Measurements from ENCODE around the gene SIL1.
"Not testable (repeated sequence)": the region's sequence is repeated elsewhere in the genome, so short reads cannot be mapped to it uniquely, and the experiment has no call there.

SIL1 gene

DNA sequence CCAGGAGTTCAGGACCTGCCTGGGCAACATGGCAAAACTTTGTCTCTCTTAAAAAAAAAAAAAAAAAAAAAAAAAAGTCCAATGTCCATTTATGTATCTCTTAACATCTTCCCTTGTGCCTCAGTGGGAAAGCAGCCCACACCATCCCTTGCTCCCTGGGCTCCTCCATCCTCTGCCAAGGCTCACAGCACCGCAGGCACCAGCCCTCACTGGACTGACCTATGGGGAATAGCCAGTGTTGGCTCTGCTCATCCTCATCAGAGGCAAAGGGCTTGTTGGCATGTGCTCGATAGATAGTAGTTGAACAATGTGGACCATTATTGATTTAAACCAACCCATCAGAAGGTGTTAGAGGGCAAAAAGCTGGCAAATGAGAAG, 261.2 kb downstream of the SIL1 start:
- no peak for ATAC-seq

DNA sequence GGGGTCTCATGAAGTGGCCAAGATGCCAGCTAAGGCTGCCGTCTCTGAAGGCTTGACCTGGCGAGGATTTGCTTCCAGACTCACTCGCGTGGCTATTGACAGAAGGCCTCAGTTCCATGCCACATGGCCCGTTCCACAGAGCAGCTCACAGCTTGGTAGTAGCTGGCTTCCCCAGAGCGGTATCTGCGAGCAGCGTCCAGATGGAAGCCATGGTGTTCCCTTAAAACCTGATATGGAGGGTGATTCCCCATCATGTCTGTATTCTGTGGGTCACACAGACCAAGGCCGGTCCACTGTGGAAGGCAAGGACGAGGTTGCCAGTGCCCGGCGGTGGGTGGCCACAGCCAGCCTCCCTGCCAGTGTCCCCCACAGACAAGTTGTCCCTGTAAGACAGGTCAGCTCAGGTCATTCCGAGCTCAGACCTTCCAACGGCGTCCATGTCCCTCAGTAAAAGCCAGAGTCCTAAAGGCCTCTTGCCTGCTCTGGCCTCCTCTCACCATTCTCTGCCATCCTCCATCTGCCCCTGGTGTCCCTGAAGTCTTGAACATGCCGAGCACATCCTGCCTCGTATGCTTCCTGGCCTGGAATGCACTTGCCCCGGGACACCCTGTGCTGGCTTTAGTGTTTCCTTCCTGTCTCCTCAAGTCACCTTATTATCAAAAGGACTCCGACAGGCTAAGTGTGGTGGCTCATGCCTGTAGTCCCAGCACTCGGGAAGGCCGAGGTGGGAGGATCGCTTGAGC, 261.8 kb downstream of the SIL1 start:
- no peak for ATAC-seq

GRCh38 chr5:138935466-138935865, 262.7 kb downstream of the SIL1 start:
- no peak for ATAC-seq

- ATAC-seq: no peak
Measured at GRCh38 chr5:138934971-138935370, 263.2 kb downstream of the SIL1 start.

- ATAC-seq: no peak
Measured at GRCh38 chr5:138933522-138934290, 264.5 kb downstream of the SIL1 start.

DNA sequence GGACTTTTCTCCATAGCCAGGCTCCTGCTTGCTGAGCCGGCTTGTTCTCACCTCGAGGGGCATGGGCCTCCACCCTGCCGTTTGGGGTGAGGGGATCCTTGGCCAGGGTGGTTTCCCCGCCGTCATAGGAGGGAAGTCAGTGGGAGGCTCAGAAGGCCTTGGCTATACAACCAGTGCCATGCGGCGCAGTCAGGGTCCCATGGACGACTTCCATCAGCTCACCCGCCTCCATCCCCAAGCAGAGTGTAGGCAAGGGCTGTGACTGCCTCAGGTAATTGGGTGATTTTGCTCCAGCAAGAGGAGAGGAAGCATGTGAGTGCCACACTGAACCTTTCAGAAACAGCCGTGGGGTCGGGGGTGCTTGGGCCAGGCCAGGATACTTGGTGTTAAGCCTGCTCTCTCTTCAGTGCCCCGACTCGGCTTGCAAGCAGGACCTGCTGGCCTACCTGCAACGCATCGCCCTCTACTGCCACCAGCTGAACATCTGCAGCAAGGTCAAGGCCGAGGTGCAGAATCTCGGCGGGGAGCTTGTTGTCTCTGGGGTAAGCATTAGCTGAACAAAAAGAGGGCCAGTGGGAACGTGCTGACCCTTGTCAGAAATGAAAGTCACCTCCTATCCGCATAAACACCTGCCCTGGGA, 265.9 kb downstream of the SIL1 start:
- no peak for ATAC-seq

- ATAC-seq: no peak
Measured at GRCh38 chr5:138930371-138931097, 267.6 kb downstream of the SIL1 start.

DNA sequence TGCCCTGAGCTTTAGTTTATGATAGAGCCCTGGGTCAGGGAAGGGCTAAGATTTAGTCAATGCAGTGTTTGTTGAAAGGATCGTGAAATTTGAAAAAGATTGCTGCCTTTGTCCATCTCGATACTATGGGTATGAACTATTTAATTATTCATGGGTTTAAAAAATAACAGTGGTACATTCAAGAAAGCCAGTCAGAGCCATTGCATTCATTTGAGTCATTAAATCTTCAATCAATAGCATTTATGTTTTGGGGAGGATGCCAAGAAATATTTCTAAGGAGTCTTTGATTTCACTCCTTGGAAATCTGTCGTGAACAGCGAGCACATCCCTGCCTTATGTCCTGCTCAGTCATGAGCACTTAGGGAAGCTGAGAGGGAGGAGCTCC, 268.6 kb downstream of the SIL1 start:
- no peak for ATAC-seq

DNA sequence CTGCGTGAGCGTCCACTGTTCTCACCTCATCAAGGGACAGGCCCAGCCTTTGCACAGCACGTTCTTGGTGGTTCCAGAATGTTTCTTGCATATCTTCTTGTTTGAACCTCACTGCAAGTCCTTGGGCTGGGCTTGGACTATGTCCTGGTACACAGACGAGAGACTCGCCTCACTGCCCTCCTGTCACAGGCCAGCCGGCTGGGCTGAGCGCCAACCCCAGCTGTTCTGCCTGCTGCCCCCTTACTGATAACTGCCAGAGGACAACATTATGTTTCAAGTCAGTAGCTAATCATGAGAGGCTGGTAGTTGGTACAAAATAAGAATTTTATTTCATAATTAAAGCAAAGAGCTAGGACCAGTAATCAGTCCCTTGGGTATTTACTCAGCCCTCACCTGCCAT, 270.2 kb downstream of the SIL1 start:
- no peak for ATAC-seq

GRCh38 chr5:138927544-138927943, 270.6 kb downstream of the SIL1 start:
- no peak for ATAC-seq

DNA sequence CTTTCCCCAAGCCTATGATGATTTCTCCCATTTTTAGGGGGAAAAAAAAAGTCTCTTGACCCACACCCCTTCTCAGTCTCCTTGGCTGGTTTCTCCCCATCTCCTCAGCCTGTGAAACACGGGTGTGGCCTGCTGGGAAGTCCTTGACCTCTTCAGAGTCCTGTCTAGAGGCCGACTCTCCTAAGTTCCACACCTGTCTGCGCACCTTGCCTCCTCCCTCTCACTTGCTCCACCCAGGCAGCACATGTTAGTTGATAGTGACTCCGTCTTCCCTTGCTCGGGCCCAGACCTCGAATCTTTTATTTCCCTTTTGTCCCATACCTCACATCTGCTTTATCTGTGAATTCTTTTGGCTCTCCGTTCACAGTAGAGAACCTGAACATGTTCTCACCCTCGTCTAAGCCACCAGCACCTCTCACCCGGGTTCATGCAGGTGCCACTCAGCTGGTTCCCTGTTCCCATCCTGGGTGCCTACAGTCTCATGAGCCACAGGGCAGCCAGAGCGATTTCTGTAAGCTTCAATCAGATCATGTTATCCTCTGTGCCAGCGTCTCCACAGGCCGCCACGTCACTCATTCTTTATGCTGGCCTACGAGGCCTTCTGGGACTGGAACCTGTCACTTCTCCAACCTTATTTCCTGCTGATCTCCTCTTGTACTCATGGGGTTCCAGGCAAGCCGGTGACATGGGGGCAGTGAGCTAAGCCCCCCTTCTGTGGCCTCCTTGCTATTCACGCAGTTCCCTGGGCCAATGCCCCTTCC, 271.3 kb downstream of the SIL1 start:
- no peak for ATAC-seq

DNA sequence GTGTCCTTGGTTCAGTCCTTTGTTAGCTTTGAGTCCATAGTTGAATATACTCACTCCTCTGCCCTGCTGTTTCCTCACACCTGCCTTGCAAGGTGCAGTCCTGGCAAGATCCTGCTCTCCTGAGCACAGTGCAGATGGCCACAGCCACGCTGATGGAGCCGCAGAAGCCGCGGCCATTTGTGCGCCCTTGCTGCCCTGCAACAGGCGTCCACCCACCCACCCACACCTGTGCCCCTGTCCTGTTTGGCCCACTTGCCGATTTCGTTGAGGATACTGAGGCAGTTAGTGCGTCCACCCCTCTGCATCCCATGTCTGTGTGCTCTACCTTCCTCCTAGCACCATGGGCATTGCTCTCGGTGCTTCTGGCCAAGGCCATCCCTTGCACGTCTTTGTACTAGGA, 271.9 kb downstream of the SIL1 start:
- ATAC-seq: no peak

DNA sequence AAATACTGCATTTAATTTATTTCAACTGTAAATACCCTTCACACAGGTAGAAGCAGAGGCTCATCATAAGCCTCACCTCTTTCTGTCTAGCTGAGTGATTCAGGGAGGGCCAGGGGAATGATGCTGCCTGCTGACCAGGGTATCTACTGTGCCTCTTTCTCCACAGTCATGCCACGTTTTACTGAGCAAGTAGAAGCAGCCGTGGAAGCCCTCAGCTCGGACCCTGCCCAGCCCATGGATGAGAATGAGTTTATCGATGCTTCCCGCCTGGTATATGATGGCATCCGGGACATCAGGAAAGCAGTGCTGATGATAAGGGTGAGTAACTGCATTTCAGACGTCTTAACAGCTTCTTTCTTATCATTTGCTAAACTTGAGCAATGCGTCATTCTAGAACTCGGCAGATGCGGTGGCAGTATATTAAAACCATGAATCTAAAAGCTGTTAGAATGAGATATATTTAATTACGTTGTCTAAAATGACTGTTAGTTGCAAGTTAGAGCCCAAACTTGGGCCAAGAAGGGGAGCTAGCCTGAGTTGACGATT, 273.0 kb downstream of the SIL1 start:
- ATAC-seq: no peak

GRCh38 chr5:138922494-138922893, 275.7 kb downstream of the SIL1 start:
- no peak for ATAC-seq

GRCh38 chr5:138921362-138921761, 276.8 kb downstream of the SIL1 start:
- ATAC-seq: not testable (repeated sequence)

GRCh38 chr5:138920181-138920580, 278.0 kb downstream of the SIL1 start:
- ATAC-seq: no peak

DNA sequence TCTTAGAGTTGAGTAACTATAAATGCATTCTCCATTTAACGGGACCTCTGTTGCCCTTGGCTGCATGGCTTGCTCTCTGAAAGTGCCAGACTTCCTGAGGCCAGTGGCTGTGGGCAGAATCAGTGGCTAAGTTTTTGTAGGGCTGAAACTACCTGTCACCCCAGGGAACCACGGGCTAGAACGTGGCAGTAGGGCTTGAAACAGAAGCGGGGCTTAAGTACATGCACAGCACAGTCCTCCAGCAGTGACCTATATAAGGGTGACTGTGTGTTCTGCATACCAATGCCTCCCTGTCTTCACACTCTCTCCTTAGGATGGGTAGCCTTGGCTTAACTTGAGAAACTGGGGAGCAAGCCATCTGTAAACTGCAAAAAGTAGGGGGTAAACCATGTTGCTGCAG, 279.5 kb downstream of the SIL1 start:
- no peak for ATAC-seq

GRCh38 chr5:138914338-138914737, 283.8 kb downstream of the SIL1 start:
- no peak for ATAC-seq

DNA sequence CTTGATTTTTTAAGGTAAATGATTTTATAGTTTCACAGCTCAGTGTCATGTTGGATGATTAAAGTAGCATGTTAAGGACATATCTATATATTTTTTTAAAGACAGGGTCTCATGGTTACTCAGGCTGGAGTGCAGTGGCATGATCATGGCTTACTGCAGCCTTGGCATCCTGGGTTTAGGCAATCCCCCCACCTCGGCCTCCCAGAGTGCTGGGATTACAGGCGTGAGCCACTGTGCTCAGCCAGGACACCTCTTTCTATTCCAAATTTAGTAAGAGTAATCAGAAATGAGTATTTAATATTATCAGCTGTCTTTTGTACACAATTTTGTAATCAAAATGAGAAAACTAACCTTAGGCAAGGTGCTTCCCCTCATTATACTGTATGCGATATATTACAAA, 284.4 kb downstream of the SIL1 start:
- ATAC-seq: no peak

DNA sequence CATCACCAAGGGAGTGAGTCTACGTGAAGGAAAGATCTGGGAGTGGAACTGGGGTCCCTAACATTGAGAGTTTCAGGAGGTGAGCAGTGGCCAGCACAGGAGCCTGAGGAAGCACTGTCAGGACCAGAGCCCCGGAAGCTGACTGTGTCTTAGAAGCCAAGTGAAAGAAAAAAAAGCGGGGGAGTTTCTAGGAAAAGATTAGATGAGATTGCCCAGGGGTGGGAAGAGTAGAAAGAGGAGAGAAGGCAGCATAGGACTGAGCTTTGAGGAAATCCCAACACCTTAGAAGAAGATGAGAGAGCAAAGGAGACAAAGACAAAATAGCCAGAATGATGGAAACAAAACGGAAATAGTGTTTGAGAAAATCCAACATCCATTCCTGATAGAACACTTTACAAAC, 286.1 kb downstream of the SIL1 start:
- no peak for ATAC-seq

DNA sequence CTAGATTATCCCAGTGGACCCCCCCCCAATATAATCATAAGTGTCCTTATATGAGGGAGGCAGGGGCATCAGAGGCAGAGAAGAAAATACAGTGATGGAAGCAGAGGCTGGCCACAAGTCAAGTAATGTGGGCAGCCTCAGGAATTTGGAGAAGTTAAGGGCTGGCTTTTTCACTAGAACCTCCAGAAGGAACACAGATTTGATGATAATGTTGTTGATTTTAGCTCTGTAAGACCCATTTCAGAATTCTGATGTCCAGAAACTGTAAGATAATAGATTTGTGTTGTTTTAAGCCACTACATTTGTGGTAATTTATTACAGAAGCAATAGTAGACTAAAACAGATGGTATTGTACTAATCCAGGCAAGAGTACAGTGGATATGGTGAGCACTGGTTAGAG, 286.7 kb downstream of the SIL1 start:
- no peak for ATAC-seq

GRCh38 chr5:138910546-138911185, 287.5 kb downstream of the SIL1 start:
- ATAC-seq: no peak
